Fibroblast of the aortic adventitia (primary cell): ENCODE results near the gene LMBR1. TPM values are rescaled to one million over a fixed set of nuclear protein-coding genes. Genes with fewer than 3 reads are reported as not detected.
"Not testable (repeated sequence)": the region's sequence is repeated elsewhere in the genome, so short reads cannot be mapped to it uniquely, and the experiment has no call there.

Experiments used
- DNase-seq: peaks from one replicate; pipeline ENCODE4 v3.0.0-alpha.2; 2010; ENCODE audit warnings: low read depth
- H3K4me3 ChIP-seq: 2 replicates; pipeline ENCODE4 v1.5.1; 2011; ENCODE audit warnings: low read depth, mild to moderate bottlenecking, control low read depth, low read length, moderate library complexity
- total RNA-seq: library from RNA; depleted of rRNA; stranded (reverse); fragments of >200 nt; gene quantifications from 2 replicates; pipeline ENCODE4 v1.2.3, GENCODE V29; 2012; ENCODE audit warnings: low replicate concordance
- TF ChIP-seq, protein P1 (sequence below): IDR thresholded peaks from 2 replicates; pipeline ENCODE4 v1.5.1; 2011; ENCODE audit warnings: mild to moderate bottlenecking, low read length, control low read depth, inconsistent platforms; ENCODE audit not compliant: insufficient read depth

The LMBR1 gene
- total RNA-seq, 1 donor, result 45.3 TPM

DNA sequence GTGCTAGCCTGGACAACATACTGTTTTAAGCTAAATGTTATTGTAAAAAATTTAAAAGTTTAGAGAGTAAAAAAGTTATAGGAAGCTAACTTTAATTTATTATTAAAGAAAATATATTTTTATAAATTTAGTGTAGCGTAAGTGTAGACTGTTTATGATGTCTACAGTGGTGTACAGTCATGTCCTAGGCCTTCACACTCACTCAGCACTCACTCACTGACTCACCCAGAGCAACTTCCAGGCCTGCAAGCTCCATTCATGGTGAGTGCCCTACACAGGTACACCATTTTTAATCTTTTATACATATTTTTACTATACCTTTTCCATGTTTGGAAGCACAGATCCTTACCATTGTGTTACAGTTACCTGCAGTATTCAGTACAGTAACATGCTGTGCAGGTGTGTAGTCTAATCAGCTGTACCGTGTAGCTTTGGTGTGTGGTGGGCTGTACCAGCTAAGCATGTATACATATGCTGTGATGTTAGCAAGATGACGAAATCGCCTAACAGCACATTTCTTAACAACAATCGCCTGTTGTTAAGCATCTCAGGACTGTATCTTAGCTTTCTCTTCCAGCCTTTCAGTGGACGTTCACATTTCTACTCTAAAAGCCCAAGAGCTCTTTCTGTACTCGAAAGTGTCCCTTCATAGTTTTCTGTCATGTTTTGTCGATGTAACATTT is 240.0 kb downstream of the LMBR1 start:
- TF ChIP-seq, protein P1, sequence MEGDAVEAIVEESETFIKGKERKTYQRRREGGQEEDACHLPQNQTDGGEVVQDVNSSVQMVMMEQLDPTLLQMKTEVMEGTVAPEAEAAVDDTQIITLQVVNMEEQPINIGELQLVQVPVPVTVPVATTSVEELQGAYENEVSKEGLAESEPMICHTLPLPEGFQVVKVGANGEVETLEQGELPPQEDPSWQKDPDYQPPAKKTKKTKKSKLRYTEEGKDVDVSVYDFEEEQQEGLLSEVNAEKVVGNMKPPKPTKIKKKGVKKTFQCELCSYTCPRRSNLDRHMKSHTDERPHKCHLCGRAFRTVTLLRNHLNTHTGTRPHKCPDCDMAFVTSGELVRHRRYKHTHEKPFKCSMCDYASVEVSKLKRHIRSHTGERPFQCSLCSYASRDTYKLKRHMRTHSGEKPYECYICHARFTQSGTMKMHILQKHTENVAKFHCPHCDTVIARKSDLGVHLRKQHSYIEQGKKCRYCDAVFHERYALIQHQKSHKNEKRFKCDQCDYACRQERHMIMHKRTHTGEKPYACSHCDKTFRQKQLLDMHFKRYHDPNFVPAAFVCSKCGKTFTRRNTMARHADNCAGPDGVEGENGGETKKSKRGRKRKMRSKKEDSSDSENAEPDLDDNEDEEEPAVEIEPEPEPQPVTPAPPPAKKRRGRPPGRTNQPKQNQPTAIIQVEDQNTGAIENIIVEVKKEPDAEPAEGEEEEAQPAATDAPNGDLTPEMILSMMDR, result no peak
- no peak overlapping the region for H3K4me3 ChIP-seq
- no peak for DNase-seq

DNA sequence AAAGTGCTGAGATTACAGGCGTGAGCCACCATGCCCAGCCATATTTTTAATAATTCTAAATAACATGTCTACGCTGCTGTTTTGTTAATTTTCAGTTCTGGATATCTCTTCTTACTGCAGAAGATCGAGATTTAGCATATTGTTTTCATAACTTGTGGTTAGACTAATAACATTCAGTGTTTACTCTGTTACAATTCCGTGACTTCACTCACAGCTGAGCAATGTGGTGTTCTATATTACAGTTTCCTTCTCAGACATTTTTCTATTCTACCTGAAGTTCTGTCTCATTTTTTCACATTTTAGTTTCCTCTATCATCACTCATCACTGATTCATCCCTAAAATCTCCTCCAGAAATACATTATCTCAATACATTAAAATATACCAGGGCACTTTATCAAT is 241.5 kb downstream of the LMBR1 start:
- no peak for DNase-seq
- TF ChIP-seq, protein P1, result no peak
- H3K4me3 ChIP-seq, result no peak overlapping the region

DNA sequence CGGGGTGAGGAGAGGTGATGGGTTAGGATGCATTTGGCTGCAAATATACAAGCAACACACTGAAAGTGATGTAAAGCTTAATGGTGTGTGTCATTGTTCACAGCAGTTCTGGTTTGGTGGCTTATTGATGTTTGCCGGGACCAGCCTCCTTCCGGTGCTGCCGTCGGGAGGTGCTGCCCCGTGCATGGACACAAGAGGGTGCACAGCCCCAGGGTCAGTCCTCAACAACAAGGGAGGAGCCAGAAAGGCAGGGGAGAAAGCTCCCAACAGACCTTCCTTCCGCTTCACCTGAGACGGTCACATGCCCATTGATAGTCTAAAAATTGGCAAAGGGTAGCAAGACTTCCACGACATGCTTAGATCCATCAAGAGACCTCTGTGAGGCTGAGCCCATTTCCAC is 242.9 kb downstream of the LMBR1 start:
- no peak for DNase-seq
- TF ChIP-seq, protein P1, result peak; percentile 31
- H3K4me3 ChIP-seq, result no peak overlapping the region

DNA sequence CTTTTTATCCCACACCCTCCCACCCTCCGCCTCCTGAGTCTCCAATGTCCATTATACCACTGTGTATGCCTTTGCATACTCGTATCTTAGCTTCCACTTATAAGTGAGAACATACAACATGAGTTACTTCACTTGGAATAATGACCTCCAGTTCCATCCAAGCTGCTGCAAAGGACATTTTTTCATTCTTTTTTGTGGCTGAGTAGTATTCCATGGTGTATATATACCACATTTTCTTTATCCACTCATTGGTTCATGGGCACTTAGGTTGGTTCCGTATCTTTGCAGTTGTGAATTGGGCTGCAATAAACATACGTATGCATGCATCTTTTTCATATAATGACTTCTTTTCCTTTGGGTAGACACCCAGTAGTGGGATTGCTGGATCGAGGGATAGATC is 245.7 kb downstream of the LMBR1 start:
- H3K4me3 ChIP-seq, DNase-seq: not testable (repeated sequence)

DNA sequence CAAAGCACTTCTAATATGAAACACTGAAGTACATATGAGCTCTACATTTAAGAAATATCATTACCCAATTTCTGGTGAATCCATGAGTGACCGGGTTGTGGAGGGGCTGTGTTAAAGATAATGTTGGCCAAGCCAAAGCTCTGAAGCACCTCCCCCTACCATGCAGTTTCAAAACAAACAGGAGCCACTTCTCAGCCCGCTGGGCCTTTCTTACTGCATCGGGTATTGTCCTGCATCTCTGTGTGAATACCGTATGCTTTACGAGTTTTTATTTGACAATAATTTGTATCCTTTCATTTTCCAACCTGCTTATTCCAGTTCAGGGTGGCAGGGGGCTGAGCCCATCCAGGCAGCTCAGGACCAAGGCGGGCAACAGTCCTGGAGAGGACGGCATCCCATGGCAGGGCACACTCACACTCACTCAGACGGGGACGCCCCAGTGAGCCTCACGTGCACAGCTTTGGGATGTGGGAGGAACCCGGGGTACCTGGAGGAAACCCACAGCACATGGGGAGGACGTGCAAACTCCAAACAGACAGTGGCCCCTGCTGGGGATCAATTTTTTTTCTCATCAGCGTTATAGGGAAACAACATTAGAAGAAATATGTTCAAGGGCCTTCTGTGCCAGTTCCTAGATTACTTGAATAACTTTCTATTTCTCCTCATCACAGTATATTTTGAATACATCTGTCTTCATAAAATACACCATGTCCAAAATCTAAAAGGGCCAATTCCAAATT is 250.5 kb downstream of the LMBR1 start:
- DNase-seq, result no peak
- TF ChIP-seq, protein P1, result no peak
- no peak overlapping the region for H3K4me3 ChIP-seq

DNA sequence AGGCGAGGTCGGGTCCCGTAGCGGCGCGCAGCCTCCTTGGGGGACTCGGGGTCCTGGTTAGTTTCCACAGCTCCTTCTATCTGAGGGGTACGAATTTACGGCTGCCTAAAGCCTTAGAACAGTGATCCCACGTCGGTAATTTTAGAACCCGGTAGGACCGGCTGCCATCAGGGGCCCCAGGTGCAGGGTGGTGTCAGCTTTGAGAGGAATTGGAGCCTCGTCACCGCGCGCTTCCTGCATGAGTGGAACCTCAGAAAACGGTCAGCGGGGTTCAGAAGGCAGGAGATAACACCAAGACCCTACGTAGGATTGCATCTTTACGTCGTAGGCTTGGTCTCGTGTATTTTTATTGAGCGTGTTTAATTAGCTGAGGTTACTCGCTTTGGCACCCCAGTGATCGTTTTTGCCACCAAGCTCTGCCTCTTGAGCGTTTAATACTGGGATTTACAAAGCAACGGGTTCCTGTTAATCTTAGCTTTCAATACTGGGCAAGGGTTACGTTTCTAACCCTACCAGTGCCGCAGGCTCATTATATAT is 252.0 kb downstream of the LMBR1 start:
- DNase-seq, result peak; percentile 37
- H3K4me3 ChIP-seq, result peak overlapping the region; percentile 82
- TF ChIP-seq, protein P1, result no peak

DNA sequence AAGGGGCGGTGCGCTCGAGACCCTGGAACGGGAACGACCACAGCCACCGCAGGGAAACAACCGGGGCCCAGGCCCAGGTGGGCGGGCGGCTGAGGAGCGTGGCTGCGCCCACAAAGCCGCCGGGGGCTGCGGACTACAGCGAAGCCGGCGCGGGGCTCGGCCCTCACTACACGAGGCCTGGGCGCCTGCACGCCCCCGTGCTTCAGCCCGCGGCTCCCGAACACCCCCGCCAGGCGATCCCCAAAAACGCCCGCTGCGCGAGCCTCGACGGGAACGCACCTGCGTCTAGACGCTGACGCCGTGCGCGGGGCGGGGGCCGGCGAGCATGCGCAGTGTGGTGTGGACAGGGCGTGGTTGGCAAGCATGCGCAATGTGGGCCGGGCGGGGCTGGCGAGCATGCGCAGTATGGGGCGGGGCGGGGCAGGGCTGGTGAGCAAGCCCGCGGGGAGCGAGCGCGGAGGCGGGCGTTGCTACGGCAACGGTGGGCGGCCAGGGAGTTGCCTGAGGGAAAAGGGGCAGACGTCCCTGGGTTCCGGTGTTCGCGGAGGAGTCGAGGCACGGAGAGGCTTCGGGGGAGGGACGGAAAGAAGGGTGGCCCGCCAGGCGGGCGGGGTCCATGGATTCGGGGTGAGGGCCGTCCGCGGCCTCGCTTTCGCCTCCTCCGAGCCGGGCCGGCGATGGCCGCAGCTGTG is 252.6 kb downstream of the LMBR1 start, which contains the start of gene RNF32:
Gene RNF32, plus strand, starts transcription at position 518 of the 692 bp plus-strand sequence. CDS start 3,104 bp downstream, outside the sequence.
- TF ChIP-seq, protein P1, result no peak
- DNase-seq, result peak; percentile 86
- H3K4me3 ChIP-seq, result peak within 1 kb of the TSS; percentile 82
